ENCODE results near the gene NHERF1. TPM values are rescaled to one million over a fixed set of nuclear protein-coding genes. Genes with fewer than 3 reads are reported as not detected.

Gene NHERF1
- total RNA-seq, 1 experiment from 2014 or later = 83.6 TPM

- intact Hi-C loops (cut with micrococcal nuclease; ENCODE audit: unreplicated experiment) = no loop called here
Observed at GRCh38 chr17:74792586-74793105, 44.2 kb downstream of the NHERF1 start.

GRCh38 chr17:74795327-74796020 lies 47.0 kb downstream of the NHERF1 start:
- no TSS peak for BruUV-seq (replicated peaks)
- intact Hi-C loops (cut with micrococcal nuclease; ENCODE audit: unreplicated experiment) = no loop called here
- Histone ChIP-seq H3F3A (ENCODE audit: insufficient read depth, low read depth) (no peaks in the 10 kb centered on the region), H3K9me2 (ENCODE audit: insufficient read depth) (no peaks in the 10 kb centered on the region), H3K4me2 (no peak overlapping the region), H3K4me3 (no peak overlapping the region), H3K36me3 (ENCODE audit: low read depth) (no peaks in the 10 kb centered on the region), H3K27me3 (ENCODE audit: insufficient read depth, low read depth) (no peaks in the 10 kb centered on the region), H3K9me3 (ENCODE audit: insufficient read depth, low read depth) (no peaks in the 10 kb centered on the region), H3K4me1 (replicated peaks; ENCODE audit: insufficient read depth) (no peaks in the 10 kb centered on the region), H3K27ac (no peak overlapping the region), H3K79me2 (ENCODE audit: low read depth) (no peaks in the 10 kb centered on the region), H2AFZ (no peak overlapping the region), H4K20me1 (ENCODE audit: insufficient read depth) (no peaks in the 10 kb centered on the region)
- no peak for DNase-seq
- no peak for TF ChIP-seq EZH2 (IDR thresholded peaks at IDR 0.05; ENCODE audit: low read depth)
- no peak for TF ChIP-seq CTCF (conservative IDR thresholded peaks at IDR 0.05)
- ChIA-PET CTCF (no interaction called here), POLR2A (ENCODE audit: unreplicated experiment) (no interaction called here)

More at GRCh38 chr17:74792586-74793105, 44.2 kb downstream of the NHERF1 start:
- TF ChIP-seq EZH2 (IDR thresholded peaks at IDR 0.05; ENCODE audit: low read depth) = no peak
- no peak for TF ChIP-seq CTCF (conservative IDR thresholded peaks at IDR 0.05)
- Histone ChIP-seq H3K4me2 (no peak overlapping the region), H3K9me3 (ENCODE audit: insufficient read depth, low read depth) (no peaks in the 10 kb centered on the region), H3K79me2 (ENCODE audit: low read depth) (no peaks in the 10 kb centered on the region), H3K9me2 (ENCODE audit: insufficient read depth) (no peaks in the 10 kb centered on the region), H2AFZ (no peak overlapping the region), H3F3A (ENCODE audit: insufficient read depth, low read depth) (no peaks in the 10 kb centered on the region), H4K20me1 (ENCODE audit: insufficient read depth) (no peaks in the 10 kb centered on the region), H3K4me3 (no peak overlapping the region), H3K4me1 (replicated peaks; ENCODE audit: insufficient read depth) (no peaks in the 10 kb centered on the region), H3K36me3 (ENCODE audit: low read depth) (no peaks in the 10 kb centered on the region), H3K27ac (no peak overlapping the region), H3K27me3 (ENCODE audit: insufficient read depth, low read depth) (no peaks in the 10 kb centered on the region)
- POLR2A ChIA-PET (ENCODE audit: unreplicated experiment) = no interaction called here
- BruUV-seq (replicated peaks) = no TSS peak
- CTCF ChIA-PET = interaction anchor here (0.7 kb wide), 1 partner anchor 196 kb away, joined by 6 read pairs; no protein-coding TSS in a partner anchor
- no peak for DNase-seq

GRCh38 chr17:74796211-74796610 lies 47.8 kb downstream of the NHERF1 start:
- no peaks in the 10 kb centered on the region for H3F3A ChIP-seq (ENCODE audit: insufficient read depth, low read depth)
- H3K9me2 ChIP-seq (ENCODE audit: insufficient read depth) = no peaks in the 10 kb centered on the region
- intact Hi-C loops (cut with micrococcal nuclease; ENCODE audit: unreplicated experiment) = no loop called here
- H3K36me3 ChIP-seq (ENCODE audit: low read depth) = no peaks in the 10 kb centered on the region
- no peaks in the 10 kb centered on the region for H3K27me3 ChIP-seq (ENCODE audit: insufficient read depth, low read depth)
- TF ChIP-seq CTCF (conservative IDR thresholded peaks at IDR 0.05) (no peak), EZH2 (IDR thresholded peaks at IDR 0.05; ENCODE audit: low read depth) (no peak)
- no TSS peak for BruUV-seq (replicated peaks)
- H3K4me1 ChIP-seq (replicated peaks; ENCODE audit: insufficient read depth) = no peaks in the 10 kb centered on the region
- no peak overlapping the region for H3K4me2 ChIP-seq
- no peak for DNase-seq
- H2AFZ ChIP-seq = no peak overlapping the region
- no peak overlapping the region for H3K4me3 ChIP-seq
- CTCF ChIA-PET = no interaction called here
- no peaks in the 10 kb centered on the region for H3K9me3 ChIP-seq (ENCODE audit: insufficient read depth, low read depth)
- H3K79me2 ChIP-seq (ENCODE audit: low read depth) = no peaks in the 10 kb centered on the region
- H4K20me1 ChIP-seq (ENCODE audit: insufficient read depth) = no peaks in the 10 kb centered on the region
- POLR2A ChIA-PET (ENCODE audit: unreplicated experiment) = interaction anchor here (0.5 kb wide), 1 partner anchor 9 kb away, joined by 3 read pairs; no protein-coding TSS in a partner anchor
- no peak overlapping the region for H3K27ac ChIP-seq
